Stimulated activated CD8-positive, alpha-beta memory T cell treated with anti-CD3 and anti-CD28 coated beads, Interleukin-12 subunit alpha, Interleukin-12 subunit beta, amount 100 ng/mL, for 4 hours (primary cell): ENCODE data around the gene HNRNPH3.
"Not testable (repeated sequence)": the region's sequence is repeated elsewhere in the genome, so short reads cannot be mapped to it uniquely, and the experiment has no call there.

ENCODE experiments used
- DNase-seq: peaks from one replicate; pipeline ENCODE4 v3.0.0-alpha.2; 2020; ENCODE audit warnings: low read depth

Gene HNRNPH3

GRCh38 chr10:68331455-68332258 lies at the start of gene HNRNPH3:
HNRNPH3 (plus strand) TSS chr10:68332064; CDS start chr10:68337222, 5,158 bp downstream.
- DNase-seq = peak; percentile 98

- DNase-seq = no peak
Observed at GRCh38 chr10:68284062-68285001, 47.5 kb upstream of the HNRNPH3 start.

GRCh38 chr10:68288717-68289116 lies 43.1 kb upstream of the HNRNPH3 start:
- DNase-seq = no peak

- DNase-seq = no peak
Observed at GRCh38 chr10:68290736-68291135, 41.1 kb upstream of the HNRNPH3 start.

GRCh38 chr10:68296843-68297663 lies 34.8 kb upstream of the HNRNPH3 start:
- DNase-seq = no peak

GRCh38 chr10:68301301-68301700 lies 30.6 kb upstream of the HNRNPH3 start:
- no peak for DNase-seq

GRCh38 chr10:68301790-68302502 lies 29.9 kb upstream of the HNRNPH3 start:
- no peak for DNase-seq

- DNase-seq = no peak
Observed at GRCh38 chr10:68302503-68302823, 29.4 kb upstream of the HNRNPH3 start.

- no peak for DNase-seq
Observed at GRCh38 chr10:68302871-68303270, 29.0 kb upstream of the HNRNPH3 start.

- no peak for DNase-seq
Observed at GRCh38 chr10:68303849-68304412, 27.9 kb upstream of the HNRNPH3 start.

- no peak for DNase-seq
Observed at GRCh38 chr10:68305854-68306253, 26.0 kb upstream of the HNRNPH3 start.

- DNase-seq = no peak
Observed at GRCh38 chr10:68310531-68310930, 21.3 kb upstream of the HNRNPH3 start.

GRCh38 chr10:68314930-68315329 lies 16.9 kb upstream of the HNRNPH3 start:
- DNase-seq = not testable (repeated sequence)

GRCh38 chr10:68315582-68315981 lies 16.3 kb upstream of the HNRNPH3 start:
- no peak for DNase-seq

GRCh38 chr10:68318331-68319059 lies 13.4 kb upstream of the HNRNPH3 start:
- no peak for DNase-seq

- not testable (repeated sequence) for DNase-seq
Observed at GRCh38 chr10:68324396-68324795, 7.5 kb upstream of the HNRNPH3 start.

- DNase-seq = no peak
Observed at GRCh38 chr10:68327889-68328786, 3.7 kb upstream of the HNRNPH3 start.

GRCh38 chr10:68329506-68329861 lies 2.4 kb upstream of the HNRNPH3 start:
- DNase-seq = no peak

GRCh38 chr10:68330852-68331454 lies 911 bp upstream of the HNRNPH3 start:
- DNase-seq = no peak
